B cell (primary cell): ENCODE measurements around the gene R3HDM4. TPM values are rescaled to one million over a fixed set of nuclear protein-coding genes. Genes with fewer than 3 reads are reported as not detected.

Experiments
- ATAC-seq: fragments of 200-7000 bp; cut with Tn5 transposase; one replicate; pipeline ENCODE4 v1.10.0; 2021; ENCODE audit warnings: low read depth, mild to moderate bottlenecking, moderate number of reproducible peaks, moderate library complexity
- CTCF ChIA-PET: fragments of 350-600 bp; sonication (Branson Sonifier 250); formaldehyde crosslinking; loops from one replicate; lab custom pipeline; 2021; ENCODE audit warnings: antibody characterized with exemption, inconsistent platforms; lab: Charles Lee
- POLR2A ChIA-PET: fragments of 350-600 bp; sonication (Branson Sonifier 250); formaldehyde crosslinking; loops from one replicate; lab custom pipeline; 2021; ENCODE audit warnings: antibody characterized with exemption; lab: Charles Lee
- DNase-seq: peaks from one replicate; pipeline ENCODE4 v3.0.0; 2013
- H2AFZ ChIP-seq: 2 replicates; pipeline ENCODE4 v1.6.1; 2012; ENCODE audit warnings: mild to moderate bottlenecking, low read depth, low read length; ENCODE audit not compliant: insufficient read depth, poor library complexity, severe bottlenecking
- H3K27ac ChIP-seq, 2 donors: 1 replicate in 1 of 2; 2 replicates in 1 of 2; pipeline ENCODE4 v1.5.1; 2012 to 2013; ENCODE audit warnings: low read length in 2 of 2, mild to moderate bottlenecking in 2 of 2, moderate library complexity in 1 of 2
- H3K27me3 ChIP-seq, 4 experiments: fragments of 200-600 bp in 1 of 4; sonication (generic) in 1 of 4; replicated peaks in 1 of 4; 1 replicate in 2 of 4; 2 replicates in 2 of 4; pipeline versions ENCODE4 v1.6.1 to v1.7.0; 2013 to 2016; ENCODE audit warnings: low read length in 3 of 4, mild to moderate bottlenecking in 2 of 4, mixed read lengths in 1 of 4, moderate library complexity in 1 of 4; ENCODE audit not compliant: insufficient read depth in 4 of 4, control insufficient read depth in 3 of 4; ENCODE audit errors: control extremely low read depth in 1 of 4
- H3K36me3 ChIP-seq, 2 experiments: replicated peaks in 1 of 2; 1 replicate in 1 of 2; 2 replicates in 1 of 2; pipeline versions ENCODE4 v1.6.1 to v1.7.1; 2013; ENCODE audit warnings: low read length in 1 of 2; ENCODE audit not compliant: insufficient read depth in 2 of 2, control insufficient read depth in 1 of 2; ENCODE audit errors: control extremely low read depth in 1 of 2, extremely low read depth in 1 of 2
- H3K4me1 ChIP-seq, 2 donors: fragments of 200-600 bp in 1 of 2; sonication (generic) in 1 of 2; 1 replicate in 1 of 2; 2 replicates in 1 of 2; pipeline versions ENCODE4 v1.5.1 to v1.6.1; 2013 to 2017; ENCODE audit warnings: low read length in 2 of 2; ENCODE audit not compliant: control insufficient read depth in 2 of 2, insufficient read depth in 2 of 2
- H3K4me2 ChIP-seq: replicated peaks from 2 replicates; pipeline ENCODE3; 2012; ENCODE audit warnings: mild to moderate bottlenecking, low read depth, low read length; ENCODE audit not compliant: poor library complexity, severe bottlenecking
- H3K4me3 ChIP-seq, 5 experiments: fragments of 200-600 bp in 1 of 5; sonication (generic) in 1 of 5; 1 replicate in 3 of 5; 2 replicates in 2 of 5; pipeline versions ENCODE4 v1.5.1 to v1.7.0; 2011 to 2016; ENCODE audit warnings: low read length in 4 of 5, mild to moderate bottlenecking in 4 of 5, low read depth in 2 of 5, control low read depth in 1 of 5, moderate library complexity in 1 of 5; ENCODE audit not compliant: insufficient read depth in 1 of 5; ENCODE audit errors: control extremely low read depth in 1 of 5, extremely low read depth in 1 of 5
- H3K79me2 ChIP-seq: fragments of 200-600 bp; sonication (generic); one replicate; pipeline ENCODE4 v1.6.0; 2016; ENCODE audit warnings: low read length; ENCODE audit not compliant: control insufficient read depth, insufficient read depth
- H3K9ac ChIP-seq: fragments of 200-600 bp; sonication (generic); 2 replicates; pipeline ENCODE4 v1.6.1; 2017; ENCODE audit warnings: mild to moderate bottlenecking, low read length, moderate library complexity
- H3K9me3 ChIP-seq, 3 donors: one replicate each; pipeline versions ENCODE4 v1.6.1 to v1.7.1; 2013; ENCODE audit warnings: low read length in 2 of 3; ENCODE audit not compliant: control insufficient read depth in 2 of 3, insufficient read depth in 1 of 3; ENCODE audit errors: control extremely low read depth in 1 of 3
- H4K20me1 ChIP-seq: 2 replicates; pipeline ENCODE4 v1.6.0; 2012; ENCODE audit warnings: mild to moderate bottlenecking, low read length; ENCODE audit not compliant: insufficient read depth, control insufficient read depth, poor library complexity, severe bottlenecking
- H3K27ac Mint-ChIP-seq: one replicate; pipeline ENCODE4 v1.8.0; 2021; ENCODE audit warnings: mixed read lengths
- H3K27me3 Mint-ChIP-seq: one replicate; pipeline ENCODE4 v1.8.0; 2021; ENCODE audit warnings: mixed read lengths
- H3K4me1 Mint-ChIP-seq: one replicate; pipeline ENCODE4 v1.8.0; 2021; ENCODE audit warnings: mixed read lengths
- H3K4me3 Mint-ChIP-seq: one replicate; pipeline ENCODE4 v1.8.0; 2021; ENCODE audit warnings: mixed read lengths
- H3K9me3 Mint-ChIP-seq: one replicate; pipeline ENCODE4 v1.8.0; 2022; ENCODE audit warnings: mixed read lengths; ENCODE audit not compliant: insufficient read depth
- EZH2 ChIP-seq: IDR thresholded peaks from 2 replicates; pipeline ENCODE4 v1.6.1; 2012; ENCODE audit warnings: borderline replicate concordance, low read depth, mild to moderate bottlenecking, moderate library complexity, low read length; ENCODE audit not compliant: insufficient read depth, poor library complexity, severe bottlenecking
- WGBS: methylation state at CpG from one replicate; pipeline ENCODE4 v1.1.5; 2013; ENCODE audit warnings: missing lambda C conversion rate; ENCODE audit not compliant: insufficient coverage; 5-methylcytosine and 5-hydroxymethylcytosine counted together
- intact Hi-C: fragments of 100-400 bp; cut with micrococcal nuclease; formaldehyde crosslinking; loops from one replicate; pipeline ENCODE4 v1.10.0; 2022
- polyA plus RNA-seq: library from polyadenylated mRNA; depleted of rRNA; stranded (reverse); fragments of >200 nt; gene quantifications from 2 replicates; pipeline ENCODE4 v1.2.3, GENCODE V29; 2012
- total RNA-seq, 2 donors: library from RNA; stranded (reverse); fragments of 120-200 nt in 1 of 2; gene quantifications; 1 replicate in 1 of 2; 2 replicates in 1 of 2; pipeline versions ENCODE4 v1.2.3 to v1.2.4, GENCODE V29; 2013 to 2022
- TF ChIP-seq, protein P1 (sequence below): fragments of 200-600 bp; IDR thresholded peaks from one replicate; pipeline ENCODE4 v1.8.0; 2022; ENCODE audit warnings: antibody characterized with exemption, mild to moderate bottlenecking

Gene R3HDM4
- total and polyA plus RNA-seq, 2 donors (not counting 1 experiment from before 2014, with no cell fraction given): 168 to 176 TPM

DNA sequence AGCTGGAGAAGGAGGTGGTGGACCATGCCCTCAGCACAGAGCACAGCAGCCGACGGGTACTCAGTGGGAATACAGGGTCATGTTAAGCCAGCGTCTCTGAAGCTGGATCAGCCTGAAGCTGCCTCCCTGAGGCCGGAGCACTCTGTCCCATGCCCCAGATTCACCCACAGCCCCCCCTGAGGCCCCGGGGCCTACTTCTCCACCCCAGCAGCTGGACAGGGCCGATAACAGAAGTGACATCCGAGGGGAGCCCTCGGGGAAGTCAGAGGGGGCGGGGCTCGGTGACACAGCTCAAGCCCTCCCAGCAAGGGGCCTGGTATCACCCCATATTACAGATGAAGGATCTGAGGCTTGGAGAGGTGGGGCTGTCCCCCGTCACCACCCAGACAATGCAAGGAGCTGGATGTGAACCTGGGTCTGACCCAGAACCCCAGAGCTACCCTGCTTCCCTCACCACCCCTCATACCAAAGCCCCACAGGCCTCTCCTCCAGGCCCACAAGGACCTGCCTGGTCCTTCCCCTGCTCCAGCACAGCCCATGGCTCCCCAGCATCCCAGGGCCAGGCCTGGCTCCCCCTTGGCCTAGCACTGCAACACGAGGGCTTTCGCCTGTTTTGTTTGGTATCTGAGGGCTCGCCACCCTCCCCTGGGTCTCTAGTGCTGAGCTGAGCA, 5.7 kb downstream of the R3HDM4 start:
- H2AFZ ChIP-seq: no peak overlapping the region
- peaks cover 0 to 17% of the 10 kb centered on the region in 2 experiments for H3K36me3 ChIP-seq
- peak overlapping the region; percentile 27 for H3K9ac ChIP-seq
- peaks cover 52 to 65% of the 10 kb centered on the region in 2 donors for H3K4me1 ChIP-seq
- TF ChIP-seq EZH2: no peak
- TF ChIP-seq, protein P1, sequence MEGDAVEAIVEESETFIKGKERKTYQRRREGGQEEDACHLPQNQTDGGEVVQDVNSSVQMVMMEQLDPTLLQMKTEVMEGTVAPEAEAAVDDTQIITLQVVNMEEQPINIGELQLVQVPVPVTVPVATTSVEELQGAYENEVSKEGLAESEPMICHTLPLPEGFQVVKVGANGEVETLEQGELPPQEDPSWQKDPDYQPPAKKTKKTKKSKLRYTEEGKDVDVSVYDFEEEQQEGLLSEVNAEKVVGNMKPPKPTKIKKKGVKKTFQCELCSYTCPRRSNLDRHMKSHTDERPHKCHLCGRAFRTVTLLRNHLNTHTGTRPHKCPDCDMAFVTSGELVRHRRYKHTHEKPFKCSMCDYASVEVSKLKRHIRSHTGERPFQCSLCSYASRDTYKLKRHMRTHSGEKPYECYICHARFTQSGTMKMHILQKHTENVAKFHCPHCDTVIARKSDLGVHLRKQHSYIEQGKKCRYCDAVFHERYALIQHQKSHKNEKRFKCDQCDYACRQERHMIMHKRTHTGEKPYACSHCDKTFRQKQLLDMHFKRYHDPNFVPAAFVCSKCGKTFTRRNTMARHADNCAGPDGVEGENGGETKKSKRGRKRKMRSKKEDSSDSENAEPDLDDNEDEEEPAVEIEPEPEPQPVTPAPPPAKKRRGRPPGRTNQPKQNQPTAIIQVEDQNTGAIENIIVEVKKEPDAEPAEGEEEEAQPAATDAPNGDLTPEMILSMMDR: no peak
- peak overlapping the region; percentile 97 to 99 for H3K27ac ChIP-seq
- POLR2A ChIA-PET: interaction anchor here (0.6 to 5.7 kb wide), 9 partner anchors 11 to 1179 kb away, joined by 3 to 56 read pairs (median 6); partner anchors contain the start of genes MED16 and RNU6-9
- intact Hi-C loops: loop anchor here (5.0 kb wide), 1 partner anchor 355 kb away; no protein-coding TSS in a partner anchor
- Mint-ChIP-seq H3K27me3 (no peaks in the 10 kb centered on the region), H3K9me3 (no peaks in the 10 kb centered on the region), H3K4me3 (peak overlapping the region; percentile 85), H3K27ac (peak overlapping the region; percentile 100), H3K4me1 (peaks cover 52% of the 10 kb centered on the region)
- ATAC-seq: peak; percentile 28
- peaks cover 0 to 12% (median 0%) of the 10 kb centered on the region in 3 donors for H3K9me3 ChIP-seq
- peak overlapping the region; percentile 92 for H3K4me2 ChIP-seq
- H3K79me2 ChIP-seq: peaks cover 75% of the 10 kb centered on the region
- H4K20me1 ChIP-seq: peaks cover 21% of the 10 kb centered on the region
- no peaks in the 10 kb centered on the region for H3K27me3 ChIP-seq
- peak; percentile 86 for DNase-seq
- CTCF ChIA-PET: interaction anchor here (0.7 to 6.3 kb wide), 10 partner anchors 9 to 136 kb away, joined by 3 to 46 read pairs (median 4); partner anchors contain the start of genes KISS1R, MED16, RNU6-9 and WDR18
- H3K4me3 ChIP-seq: peak overlapping the region in 4 of 5 experiments; percentile 6 to 38 (median 28)
- 54% methylated on average over 11 of the region's 14 CpGs for WGBS

DNA sequence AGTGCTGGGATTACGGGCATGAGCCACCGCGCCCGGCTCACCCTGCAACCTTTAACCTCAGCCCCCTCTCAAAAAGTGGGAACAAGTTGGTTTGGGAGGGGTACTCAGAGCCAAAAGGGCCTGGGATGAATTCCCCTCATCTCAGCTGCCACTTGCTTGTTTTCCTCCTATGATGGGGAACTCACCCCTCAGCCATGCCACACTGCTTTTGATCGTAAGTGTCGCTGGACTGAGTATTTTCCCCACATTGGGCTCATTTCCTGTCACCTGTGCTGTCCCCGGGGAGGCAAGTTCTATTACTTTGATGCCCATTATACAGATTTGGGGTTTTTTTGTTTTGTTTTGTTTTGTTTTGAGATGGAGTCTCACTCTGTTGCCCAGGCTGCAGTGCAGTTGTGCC, 6.5 kb downstream of the R3HDM4 start:
- Histone ChIP-seq H2AFZ (no peak overlapping the region), H3K4me1 (peaks cover 50 to 59% of the 10 kb centered on the region in 2 donors), H3K9ac (peak overlapping the region; percentile 27), H3K27ac (peak overlapping the region; percentile 97 to 99), H3K4me3 (peak overlapping the region in 2 of 5 experiments; percentile 2 to 38), H3K27me3 (no peaks in the 10 kb centered on the region), H3K9me3 (peaks cover 0 to 10% (median 0%) of the 10 kb centered on the region in 3 donors), H3K4me2 (peak overlapping the region; percentile 92), H3K79me2 (peaks cover 76% of the 10 kb centered on the region), H3K36me3 (peaks cover 0 to 26% of the 10 kb centered on the region in 2 experiments), H4K20me1 (peaks cover 29% of the 10 kb centered on the region)
- peak overlapping the region; percentile 100 for H3K27ac Mint-ChIP-seq
- H3K4me3 Mint-ChIP-seq: peak overlapping the region; percentile 85
- ATAC-seq (no peak), DNase-seq (peak; percentile 80)
- intact Hi-C loops: loop anchor here (5.0 kb wide), 1 partner anchor 356 kb away; no protein-coding TSS in a partner anchor
- ChIA-PET POLR2A (interaction anchor here (0.7 to 5.7 kb wide), 6 partner anchors 10 to 181 kb away, joined by 3 to 56 read pairs (median 4); partner anchors contain the start of genes MED16 and RNU6-9), CTCF (interaction anchor here (0.9 to 6.3 kb wide), 9 partner anchors 10 to 78 kb away, joined by 3 to 46 read pairs (median 5); partner anchors contain the start of genes KISS1R, MED16, RNU6-9 and WDR18)
- no peaks in the 10 kb centered on the region for H3K27me3 Mint-ChIP-seq
- H3K4me1 Mint-ChIP-seq: peaks cover 54% of the 10 kb centered on the region
- TF ChIP-seq EZH2: no peak
- TF ChIP-seq, protein P1: no peak
- no peaks in the 10 kb centered on the region for H3K9me3 Mint-ChIP-seq
- WGBS: no CpG with 5 or more reads among the region's 7 CpGs
